ENCODE results near the gene OR52M1.

The OR52M1 gene

GRCh38 chr11:4569075-4569474, 24.1 kb downstream of the OR52M1 start:
- DNase-seq (ENCODE audit: low read depth), result no peak

- DNase-seq (ENCODE audit: low read depth), result no peak
These were observed 31.9 kb downstream of the OR52M1 start for GRCh38 chr11:4576880-4577279.

GRCh38 chr11:4577761-4578160, 32.8 kb downstream of the OR52M1 start:
- no peak for DNase-seq (ENCODE audit: low read depth)

GRCh38 chr11:4578624-4579023, 33.6 kb downstream of the OR52M1 start:
- DNase-seq (ENCODE audit: low read depth), result no peak

GRCh38 chr11:4580124-4580523, 35.1 kb downstream of the OR52M1 start:
- no peak for DNase-seq (ENCODE audit: low read depth)

- no peak for DNase-seq (ENCODE audit: low read depth)
These were observed 36.5 kb downstream of the OR52M1 start, which contains the start of gene OR52I2 for GRCh38 chr11:4581443-4581842. OR52I2 (plus strand) TSS chr11:4581743.

GRCh38 chr11:4589017-4589416, 44.0 kb downstream of the OR52M1 start:
- DNase-seq (ENCODE audit: low read depth), result no peak

GRCh38 chr11:4593739-4594138, 48.7 kb downstream of the OR52M1 start, which contains the start of gene OR52I1:
OR52I1 (plus strand) TSS chr11:4594039; CDS start chr11:4594039, 0 bp downstream.
- DNase-seq (ENCODE audit: low read depth), result no peak
